ENCODE measurements around the gene KCTD20. TPM values are rescaled to one million over a fixed set of nuclear protein-coding genes. Genes with fewer than 3 reads are reported as not detected.

The KCTD20 gene
- total RNA-seq, 1 experiment from 2014 or later, result 70.4 TPM

- no peak for DNase-seq (ENCODE audit: low read depth)
Measured at GRCh38 chr6:36533321-36533720, 90.5 kb downstream of the KCTD20 start.

DNA sequence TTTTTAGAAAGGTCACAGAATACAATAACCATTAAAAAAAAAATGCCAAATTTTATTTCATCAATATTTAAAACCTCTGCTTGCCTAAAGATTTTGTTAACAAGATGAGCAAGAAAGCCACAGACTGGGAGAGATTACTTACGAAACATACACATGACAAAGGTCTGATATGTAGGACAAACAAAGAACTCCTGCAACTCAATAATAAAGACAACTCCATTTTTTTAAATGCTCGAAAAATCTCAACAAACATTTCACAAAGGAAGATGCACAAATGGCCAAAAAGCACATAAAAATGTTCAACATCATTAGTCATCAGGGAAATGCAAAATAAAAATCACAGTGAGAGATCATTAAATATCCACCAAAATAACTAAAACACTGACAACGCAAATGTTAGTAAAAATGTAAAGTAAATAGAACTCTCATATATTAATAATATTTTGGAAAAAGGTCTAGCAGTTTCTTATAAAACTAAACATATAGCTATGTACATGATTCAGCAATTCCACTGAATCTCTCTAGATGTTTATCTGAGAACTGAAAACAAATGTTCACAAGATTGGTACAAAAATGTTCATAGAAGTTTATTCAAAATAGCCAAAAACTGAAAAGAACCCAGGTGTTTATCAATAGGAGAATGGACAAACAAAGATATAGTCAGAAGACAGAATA lies 94.2 kb downstream of the KCTD20 start:
- DNase-seq (ENCODE audit: low read depth), result no peak

DNA sequence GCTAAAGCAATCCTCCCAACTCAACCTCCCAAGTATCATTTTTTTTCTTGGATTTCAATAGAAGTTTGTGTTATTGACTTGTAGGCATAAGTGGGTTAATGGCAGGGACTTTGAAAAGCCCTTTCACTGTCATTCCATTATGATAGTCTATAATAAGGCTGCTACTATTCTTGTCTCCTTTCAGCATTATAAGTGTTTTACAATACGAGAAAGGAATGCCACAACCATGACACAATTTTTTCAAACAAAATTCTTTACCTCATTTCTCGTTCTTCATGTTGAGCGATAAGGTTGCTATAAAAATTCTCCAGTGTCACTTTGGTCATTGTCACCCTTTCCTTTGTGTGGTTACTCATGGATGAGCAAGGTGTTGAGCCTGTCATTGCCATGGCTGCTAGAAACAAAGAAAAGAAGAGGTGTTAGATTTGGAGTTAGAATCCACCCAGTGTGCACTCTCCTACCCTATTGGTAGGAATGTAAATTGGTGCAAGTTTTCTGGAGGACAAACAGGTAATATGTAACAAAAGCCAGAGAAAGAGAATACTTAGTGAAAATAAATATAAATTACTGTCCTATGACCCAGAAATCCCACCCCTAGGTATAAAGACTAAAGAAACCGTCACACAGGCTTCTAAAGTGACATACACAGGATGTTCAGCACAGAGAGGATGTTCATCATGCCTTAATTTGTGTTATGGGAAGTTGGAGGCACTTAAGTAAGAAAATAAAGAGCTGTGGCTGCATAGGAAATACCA lies 97.2 kb downstream of the KCTD20 start:
- no peak for DNase-seq (ENCODE audit: low read depth)

Other genes starting within 250 kb of the KCTD20 start
- 7.8 and 8.7 TPM in 2 replicates for gene BRPF3, start 246.3 kb upstream of the KCTD20 start, total RNA-seq (2014; rRNA removed; shearing (Covaris generic))
- not detected in 2 replicates for gene PNPLA1, start 172.9 kb upstream of the KCTD20 start, total RNA-seq (2014; rRNA removed; shearing (Covaris generic))
- not detected in 2 replicates for gene BNIP5, start 106.1 kb upstream of the KCTD20 start, total RNA-seq (2014; rRNA removed; shearing (Covaris generic))
- 0.24 and 0.39 TPM in 2 replicates for gene ETV7, start 55.3 kb upstream of the KCTD20 start, total RNA-seq (2014; rRNA removed; shearing (Covaris generic))
- 0.12 TPM in 1 of 2 replicates, not detected in the other for gene PXT1, start 146 bp upstream of the KCTD20 start, total RNA-seq (2014; rRNA removed; shearing (Covaris generic))
- gene STK38, start 104.5 kb downstream of the KCTD20 start, total RNA-seq (2014; rRNA removed; shearing (Covaris generic)), result 22.3 and 25.7 TPM in 2 replicates
- 435 and 490 TPM in 2 replicates for gene SRSF3, start 151.4 kb downstream of the KCTD20 start, total RNA-seq (2014; rRNA removed; shearing (Covaris generic))
- gene CDKN1A, start 235.7 kb downstream of the KCTD20 start, total RNA-seq (2014; rRNA removed; shearing (Covaris generic)), result 18.0 TPM in 2 replicates

Data from RPMI7951 (cell line).